HG02798 (cell line): ENCODE results near the gene NAV2.

Source experiments
- ATAC-seq: cut with Tn5 transposase; IDR thresholded peaks from one replicate; pipeline ENCODE4 v1.9.1; 2021; ENCODE audit warnings: mild to moderate bottlenecking; ENCODE audit not compliant: unreplicated experiment, poor library complexity

The NAV2 gene

GRCh38 chr11:19934828-19935259, 222.2 kb downstream of the NAV2 start:
- no peak for ATAC-seq

- no peak for ATAC-seq
These were observed 222.9 kb downstream of the NAV2 start for GRCh38 chr11:19935507-19935906.

GRCh38 chr11:19936461-19936860, 223.8 kb downstream of the NAV2 start:
- no peak for ATAC-seq

GRCh38 chr11:19938169-19938856, 225.7 kb downstream of the NAV2 start:
- ATAC-seq, result peak; percentile 73

GRCh38 chr11:19938866-19939265, 226.2 kb downstream of the NAV2 start:
- ATAC-seq, result no peak

- ATAC-seq, result peak; percentile 75
These were observed 226.8 kb downstream of the NAV2 start for GRCh38 chr11:19939415-19939929.

- ATAC-seq, result no peak
These were observed 228.2 kb downstream of the NAV2 start for GRCh38 chr11:19940831-19941230.

GRCh38 chr11:19946681-19947080, 234.0 kb downstream of the NAV2 start:
- no peak for ATAC-seq

- ATAC-seq, result no peak
These were observed 235.0 kb downstream of the NAV2 start for GRCh38 chr11:19947537-19948114.

- no peak for ATAC-seq
These were observed 237.0 kb downstream of the NAV2 start for GRCh38 chr11:19949606-19950005.

- peak; percentile 84 for ATAC-seq
These were observed 239.0 kb downstream of the NAV2 start for GRCh38 chr11:19951558-19952115.

- no peak for ATAC-seq
These were observed 239.5 kb downstream of the NAV2 start for GRCh38 chr11:19952116-19952605.

GRCh38 chr11:19952911-19953310, 240.3 kb downstream of the NAV2 start:
- no peak for ATAC-seq

- ATAC-seq, result no peak
These were observed 240.7 kb downstream of the NAV2 start for GRCh38 chr11:19953336-19953735.

- no peak for ATAC-seq
These were observed 241.3 kb downstream of the NAV2 start for GRCh38 chr11:19953909-19954308.

- ATAC-seq, result no peak
These were observed 242.3 kb downstream of the NAV2 start for GRCh38 chr11:19954899-19955298.

GRCh38 chr11:19955660-19956059, 243.0 kb downstream of the NAV2 start:
- no peak for ATAC-seq

- ATAC-seq, result no peak
These were observed 243.6 kb downstream of the NAV2 start for GRCh38 chr11:19956228-19956627.

- no peak for ATAC-seq
These were observed 244.8 kb downstream of the NAV2 start for GRCh38 chr11:19957294-19957943.

GRCh38 chr11:19958204-19958603, 245.6 kb downstream of the NAV2 start:
- no peak for ATAC-seq

GRCh38 chr11:19959210-19959609, 246.6 kb downstream of the NAV2 start:
- ATAC-seq, result no peak
